ENCODE results near the gene NTM.

- no peak for TF ChIP-seq EZH2phosphoT487 (IDR thresholded peaks at IDR 0.05; ENCODE audit: insufficient read depth, low read depth)
- no peak for TF ChIP-seq EZH2 (IDR thresholded peaks at IDR 0.05; ENCODE audit: insufficient read depth, poor library complexity, severe bottlenecking)
Observed at GRCh38 chr11:132072858-132073211, 702.4 kb downstream of the NTM start.

Data from GM23248 (cell line).